NT2/D1 (cell line): ENCODE data around the gene GKN2.

ENCODE experiments used
- DNase-seq: peaks from one replicate; pipeline ENCODE4 v3.0.0-alpha.2; 2011; ENCODE audit warnings: low read depth, low spot score
- H3K27me3 ChIP-seq: 2 replicates; pipeline ENCODE4 v1.6.0; 2011; ENCODE audit warnings: mild to moderate bottlenecking; ENCODE audit not compliant: insufficient read length, insufficient read depth
- H3K36me3 ChIP-seq: 2 replicates; pipeline ENCODE4 v1.6.1; 2011; ENCODE audit warnings: mild to moderate bottlenecking, low read length, mixed read lengths; ENCODE audit not compliant: insufficient read depth, insufficient read length
- H3K4me1 ChIP-seq: 2 replicates; pipeline ENCODE4 v1.5.1; 2011; ENCODE audit not compliant: insufficient read depth, insufficient read length
- H3K4me3 ChIP-seq: 2 replicates; pipeline ENCODE4 v1.5.1; 2011; ENCODE audit warnings: low read depth; ENCODE audit not compliant: insufficient read length
- H3K9ac ChIP-seq: 2 replicates; pipeline ENCODE4 v1.6.0; 2011; ENCODE audit warnings: low read depth; ENCODE audit not compliant: insufficient read length
- H3K9me3 ChIP-seq: 2 replicates; pipeline ENCODE4 v1.5.1; 2011; ENCODE audit warnings: mild to moderate bottlenecking, low read length; ENCODE audit not compliant: insufficient read depth
- SUZ12 ChIP-seq: IDR thresholded peaks from 2 replicates; pipeline ENCODE4 v1.6.1; 2011; ENCODE audit not compliant: insufficient read length, insufficient read depth; ENCODE audit errors: extremely low read depth
- YY1 ChIP-seq: IDR thresholded peaks from 2 replicates; pipeline ENCODE4 v1.6.1; 2011; ENCODE audit not compliant: insufficient read length, insufficient read depth
- ZNF274 ChIP-seq: IDR thresholded peaks from 2 replicates; pipeline ENCODE4 v1.6.1; 2011; ENCODE audit warnings: mild to moderate bottlenecking, low read depth, low read length

Gene GKN2

DNA sequence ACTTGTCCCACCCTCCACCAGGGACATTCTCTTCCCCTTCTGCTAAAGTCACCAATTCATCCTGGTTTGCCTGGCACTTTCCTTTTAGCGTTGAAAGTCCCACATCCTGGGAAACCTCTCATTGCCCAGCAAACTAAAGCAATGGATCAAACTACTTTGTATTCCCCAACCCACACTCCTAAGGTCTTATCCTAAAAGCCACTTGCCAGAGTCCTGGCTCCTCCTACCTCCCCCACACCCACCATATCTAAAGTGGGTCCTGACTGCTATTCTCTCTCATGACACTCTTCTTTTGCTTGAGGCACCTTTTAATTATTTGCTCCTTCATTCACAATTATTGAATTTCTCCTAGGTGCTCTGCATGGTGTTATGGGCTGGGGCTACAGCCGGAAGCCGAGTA lies 40.6 kb downstream of the GKN2 start:
- no peak overlapping the region for H3K9ac ChIP-seq
- no peaks in the 10 kb centered on the region for H3K4me1 ChIP-seq
- H3K36me3 ChIP-seq: no peaks in the 10 kb centered on the region
- H3K27me3 ChIP-seq: no peaks in the 10 kb centered on the region
- DNase-seq: no peak
- TF ChIP-seq SUZ12 (no peak), ZNF274 (no peak), YY1 (no peak)
- no peak overlapping the region for H3K4me3 ChIP-seq
- no peaks in the 10 kb centered on the region for H3K9me3 ChIP-seq

DNA sequence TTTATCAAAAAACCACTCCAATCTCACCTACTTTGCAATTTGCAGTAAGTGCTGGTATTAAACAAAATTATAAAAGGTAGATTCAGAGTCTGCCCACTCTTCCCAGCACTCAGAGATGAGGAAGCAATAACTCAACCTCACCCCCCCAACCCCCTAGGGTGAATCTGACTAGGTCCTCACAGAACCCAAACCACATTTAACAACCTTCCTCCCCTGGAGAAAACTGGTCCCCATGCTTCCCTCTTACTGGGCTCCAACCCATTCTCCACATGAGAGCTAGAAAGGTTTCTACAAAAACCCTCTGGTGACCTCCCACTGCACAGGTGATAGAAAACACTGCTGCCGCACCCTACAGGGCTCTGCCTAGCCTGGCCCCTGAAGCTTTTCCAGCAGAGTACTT lies 41.0 kb downstream of the GKN2 start:
- Histone ChIP-seq H3K9me3 (no peaks in the 10 kb centered on the region), H3K4me1 (no peaks in the 10 kb centered on the region), H3K27me3 (no peaks in the 10 kb centered on the region), H3K9ac (no peak overlapping the region), H3K36me3 (no peaks in the 10 kb centered on the region), H3K4me3 (no peak overlapping the region)
- TF ChIP-seq YY1 (no peak), SUZ12 (no peak), ZNF274 (no peak)
- DNase-seq: no peak

DNA sequence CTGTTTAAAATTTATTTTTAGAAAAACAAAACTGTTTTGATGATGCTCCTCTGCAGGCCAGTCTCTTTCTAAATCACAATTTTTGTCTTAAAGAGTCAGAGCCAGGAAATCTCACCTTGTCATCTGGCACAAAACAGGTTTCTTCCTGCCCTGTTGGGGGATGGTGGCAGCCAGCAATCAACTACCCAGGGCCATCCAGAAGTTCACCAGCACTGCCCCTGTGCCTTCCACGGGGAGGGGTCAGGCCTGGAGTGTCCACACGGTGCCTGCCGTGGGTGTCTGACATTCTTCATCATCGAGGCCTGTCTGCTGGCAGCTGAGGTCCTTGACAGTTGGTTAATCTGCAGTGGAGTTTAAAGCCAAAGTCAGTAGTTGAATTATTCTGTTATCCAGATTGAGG lies 41.4 kb downstream of the GKN2 start:
- Histone ChIP-seq H3K4me3 (no peak overlapping the region), H3K27me3 (no peaks in the 10 kb centered on the region), H3K9ac (no peak overlapping the region), H3K4me1 (no peaks in the 10 kb centered on the region), H3K36me3 (no peaks in the 10 kb centered on the region), H3K9me3 (no peaks in the 10 kb centered on the region)
- no peak for TF ChIP-seq ZNF274
- no peak for TF ChIP-seq SUZ12
- TF ChIP-seq YY1: no peak
- no peak for DNase-seq

DNA sequence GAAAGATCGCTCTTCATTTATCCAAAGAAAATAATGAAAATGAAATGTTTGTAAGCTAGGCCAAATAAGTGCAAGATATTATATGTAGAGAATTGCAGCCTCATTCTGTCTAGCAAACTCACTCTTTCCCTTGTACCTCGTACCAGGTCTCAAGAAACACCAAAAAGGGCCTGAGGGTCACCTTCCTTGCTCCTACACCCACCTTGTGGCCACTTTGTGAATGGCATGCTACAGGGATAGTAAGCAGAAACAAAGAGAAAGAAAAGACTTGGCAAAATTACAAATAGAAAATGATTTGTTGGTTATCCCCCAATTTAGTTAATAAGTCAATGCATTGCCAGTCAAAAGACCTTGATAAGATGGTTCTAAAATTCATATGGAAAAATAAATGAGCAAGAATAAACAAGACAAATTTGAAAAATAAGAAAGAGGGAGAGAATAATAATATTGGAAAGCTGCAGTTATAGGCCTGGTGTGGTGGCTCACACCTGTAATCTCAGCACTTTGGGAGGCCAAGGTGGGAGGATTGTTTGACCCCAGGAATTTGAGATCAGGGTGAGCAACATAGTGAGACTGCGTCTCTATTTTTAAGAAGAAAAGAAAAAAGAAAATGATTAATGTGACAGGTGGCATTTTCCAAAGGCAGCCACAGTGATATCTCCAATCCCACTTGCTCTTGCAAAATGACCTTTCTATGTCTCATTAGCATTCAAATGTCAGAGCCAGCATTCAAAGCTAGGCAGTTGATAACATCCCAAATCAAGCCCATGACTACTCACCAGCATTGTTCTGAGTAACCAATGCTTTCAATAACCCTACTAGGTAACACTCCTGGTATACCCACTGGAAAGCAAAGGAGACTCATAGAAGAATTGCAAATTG lies 42.7 kb downstream of the GKN2 start:
- no peak overlapping the region for H3K4me3 ChIP-seq
- TF ChIP-seq SUZ12 (no peak), ZNF274 (no peak), YY1 (no peak)
- peak; percentile 81 for DNase-seq

DNA sequence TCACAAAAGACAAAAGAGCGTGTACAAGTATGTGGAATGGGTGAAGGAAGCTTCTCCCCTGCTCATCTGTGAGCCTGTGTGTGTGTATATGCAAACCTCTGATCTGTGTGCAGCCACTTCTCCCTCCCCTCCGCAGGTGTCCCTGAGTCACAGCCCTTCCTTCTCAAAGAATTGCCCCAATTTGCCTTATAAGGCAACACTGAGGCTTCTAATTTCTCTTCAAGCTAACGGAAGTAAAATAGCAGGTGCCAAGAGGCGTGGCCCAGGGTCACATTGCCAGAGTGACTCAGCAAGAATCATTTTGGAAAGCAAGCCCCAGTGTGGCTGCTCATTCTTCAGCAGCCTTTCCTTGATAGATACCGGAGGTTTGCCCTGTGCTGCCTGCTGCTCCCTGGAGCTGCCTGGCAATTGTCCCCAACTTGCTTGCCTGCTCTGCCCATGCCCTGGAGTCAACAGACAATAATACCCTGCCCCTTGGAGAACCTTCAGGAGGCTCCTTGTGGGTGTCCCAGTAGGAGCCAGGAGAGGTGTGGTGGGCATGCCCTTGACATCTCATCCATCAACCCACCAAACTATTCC lies 44.2 kb downstream of the GKN2 start:
- Histone ChIP-seq H3K9ac (no peak overlapping the region), H3K4me1 (no peaks in the 10 kb centered on the region), H3K9me3 (no peaks in the 10 kb centered on the region), H3K27me3 (no peaks in the 10 kb centered on the region), H3K4me3 (no peak overlapping the region), H3K36me3 (no peaks in the 10 kb centered on the region)
- TF ChIP-seq SUZ12 (no peak), YY1 (no peak), ZNF274 (no peak)
- DNase-seq: peak; percentile 23

More for the DNA sequence above, 42.7 kb downstream of the GKN2 start:
- H3K4me1 ChIP-seq: no peaks in the 10 kb centered on the region
- H3K27me3 ChIP-seq: no peaks in the 10 kb centered on the region
- no peak overlapping the region for H3K9ac ChIP-seq
- H3K9me3 ChIP-seq: no peaks in the 10 kb centered on the region
- H3K36me3 ChIP-seq: no peaks in the 10 kb centered on the region

DNA sequence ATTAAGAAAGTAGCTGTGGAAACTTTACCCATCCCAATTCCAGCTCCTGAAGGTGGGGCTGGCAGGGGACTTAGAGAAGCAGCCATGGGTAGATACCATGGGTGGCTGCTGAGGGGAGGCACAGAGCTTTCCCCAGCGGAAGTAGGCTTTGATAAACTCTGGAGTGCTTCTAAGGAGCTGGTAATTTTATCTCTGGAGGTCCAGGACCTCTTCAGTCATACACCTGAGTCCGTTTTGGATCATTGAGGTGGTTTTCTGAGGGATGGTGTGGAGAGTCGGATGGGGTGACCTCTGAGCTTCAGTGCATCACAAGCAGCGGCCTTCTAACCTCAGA lies 44.8 kb downstream of the GKN2 start:
- no peak overlapping the region for H3K9ac ChIP-seq
- H3K4me1 ChIP-seq: no peaks in the 10 kb centered on the region
- no peaks in the 10 kb centered on the region for H3K9me3 ChIP-seq
- H3K4me3 ChIP-seq: no peak overlapping the region
- no peak for DNase-seq
- H3K27me3 ChIP-seq: no peaks in the 10 kb centered on the region
- H3K36me3 ChIP-seq: no peaks in the 10 kb centered on the region
- TF ChIP-seq SUZ12: no peak

DNA sequence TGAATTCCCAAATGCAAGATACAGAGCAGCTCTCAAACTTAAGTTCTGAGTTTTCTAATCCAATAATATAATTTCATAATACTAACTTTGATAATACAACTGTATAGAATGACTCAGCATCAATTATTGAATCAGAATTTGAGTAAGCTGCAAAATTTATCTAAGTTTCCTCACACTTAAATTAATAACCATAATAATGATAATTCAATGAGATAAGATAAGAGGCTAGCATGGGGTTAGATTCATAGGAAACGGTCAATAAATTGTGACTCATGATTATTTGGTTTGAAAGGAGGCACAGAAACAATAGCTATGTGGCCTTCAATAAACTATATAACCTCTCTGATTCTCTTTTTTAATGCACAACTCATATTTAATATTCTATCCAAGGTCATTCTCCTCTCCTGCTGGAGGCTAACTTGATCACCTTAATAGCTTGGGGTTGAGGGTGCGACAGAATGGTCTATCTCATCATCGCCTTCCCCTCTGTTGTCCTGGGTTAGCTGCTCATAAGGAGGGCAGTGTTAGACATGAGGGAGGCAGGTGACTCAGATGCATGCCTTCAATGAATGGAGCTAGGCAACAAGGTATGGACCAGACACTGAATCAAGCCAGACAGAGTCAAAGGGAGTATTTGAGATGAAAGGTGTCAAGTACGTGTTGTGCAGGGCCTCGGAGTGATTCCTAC lies 45.3 kb downstream of the GKN2 start:
- no peak for DNase-seq
- Histone ChIP-seq H3K4me1 (no peaks in the 10 kb centered on the region), H3K4me3 (no peak overlapping the region), H3K9me3 (no peaks in the 10 kb centered on the region), H3K36me3 (no peaks in the 10 kb centered on the region), H3K27me3 (no peaks in the 10 kb centered on the region), H3K9ac (no peak overlapping the region)
- no peak for TF ChIP-seq SUZ12
- no peak for TF ChIP-seq ZNF274
- no peak for TF ChIP-seq YY1
